Ovary (tissue), 9 donors: ENCODE data around the gene PAX6. TPM values are rescaled to one million over a fixed set of nuclear protein-coding genes. Genes with fewer than 3 reads are reported as not detected.

Experiments used
- DNase-seq, 5 donors: peaks; one replicate each; pipeline ENCODE4 v3.0.0-alpha.2; 2019 to 2020
- H3K27ac ChIP-seq, 2 donors: fragments of 200-600 bp; one replicate each; pipeline versions ENCODE4 v1.5.1 to v1.8.0; 2019 to 2022
- H3K27me3 ChIP-seq: fragments of 200-600 bp; one replicate; pipeline ENCODE4 v1.8.0; 2022
- H3K36me3 ChIP-seq: fragments of 200-600 bp; sonication (generic); one replicate; pipeline ENCODE4 v1.5.1; 2019
- H3K4me1 ChIP-seq: one replicate; pipeline ENCODE4 v1.8.1; 2013; ENCODE audit warnings: mild to moderate bottlenecking, moderate library complexity; ENCODE audit not compliant: insufficient read depth
- H3K4me3 ChIP-seq: fragments of 200-600 bp; sonication (generic); one replicate; pipeline ENCODE4 v1.5.1; 2017
- H3K9me3 ChIP-seq, 2 donors: fragments of 200-600 bp in 1 of 2; sonication (generic) in 1 of 2; one replicate each; pipeline versions ENCODE4 v1.5.1 to v1.8.1; 2013 to 2019; ENCODE audit warnings: mild to moderate bottlenecking in 1 of 2, moderate library complexity in 1 of 2
- CTCF ChIP-seq, 3 donors: fragments of 450-650 bp in 2 of 3; fragments of 200-600 bp in 1 of 3; IDR thresholded peaks; one replicate each; pipeline versions ENCODE4 v1.5.1 to v1.8.0; 2016 to 2022; ENCODE audit warnings: antibody characterized with exemption in 3 of 3, mild to moderate bottlenecking in 1 of 3
- EP300 ChIP-seq: sonication (generic); formaldehyde crosslinking; IDR thresholded peaks from one replicate; pipeline ENCODE4 v1.6.1; 2017; ENCODE audit warnings: antibody characterized with exemption
- POLR2A ChIP-seq: fragments of 450-650 bp; IDR thresholded peaks from one replicate; pipeline ENCODE4 v1.6.1; 2017; ENCODE audit warnings: antibody characterized with exemption, mild to moderate bottlenecking, moderate library complexity
- WGBS, 3 donors: extraction: QIAGEN DNeasy Blood & Tissue Kit in 1 of 3; methylation state at CpG; one replicate each; pipeline versions ENCODE4 v1.1.5 to v1.1.7; 2013 to 2017; 5-methylcytosine and 5-hydroxymethylcytosine counted together
- intact Hi-C, 4 donors: fragments of 100-400 bp; cut with DNase I; formaldehyde crosslinking; loops; one replicate each; pipeline versions ENCODE4 v1.11.0 to v1.15.1; 2022 to 2023
- polyA plus RNA-seq, 2 donors: library from polyadenylated mRNA; stranded (reverse); fragments of 200-250 nt in 1 of 2; fragments of 350-450 nt in 1 of 2; fragmentation: Illumina TruSeq in 1 of 2; extraction: RNeasy Lipid Tissue Mini Kit (QIAGEN cat#74804) in 1 of 2; gene quantifications; one replicate each; pipeline ENCODE4 v1.2.3, GENCODE V29; 2013 to 2014
- total RNA-seq, 7 donors: library from RNA; depleted of rRNA in 2 of 7; stranded (reverse); fragments of >200 nt in 2 of 7; fragmentation: NEBNext Ultra II Directional in 3 of 7; extraction: Animal tissue kit (Norgen Biotek cat#: 25700) in 3 of 7; gene quantifications; one replicate each; pipeline versions ENCODE4 v1.1.0 to v1.2.4, GENCODE V29; 2016 to 2023
- donor health status: DM: no; HTN: no; CAD: no; lungs with moderate emphysema.
- donor health status: DM: no; HTN: no; CAD: no.
- donor health status: Bipolar disorder and iron deficiency.
- donor health status: DM: yes; HTN: yes; CAD: no.
- donor health status: DM: no; HTN: no; CAD: no.
- donor health status: DM: yes; HTN: yes; CAD: no.

The PAX6 gene
- total and polyA plus RNA-seq, 9 donors: not detected

GRCh38 chr11:31815711-31816467 is 4.8 kb upstream of the PAX6 start:
- H3K4me3 ChIP-seq: no peak overlapping the region
- peaks cover 14% of the 10 kb centered on the region for H3K27me3 ChIP-seq
- intact Hi-C loops: no loop called here
- 2 to 7% (median 5%) methylated on average over 57 of the region's 57 CpGs for WGBS, 3 donors
- H3K36me3 ChIP-seq: no peaks in the 10 kb centered on the region
- no peaks in the 10 kb centered on the region for H3K9me3 ChIP-seq
- DNase-seq: no peak
- TF ChIP-seq EP300 (no peak), POLR2A (no peak), CTCF (IDR thresholded peaks at IDR 0.05) (no peak)
- H3K27ac ChIP-seq: no peak overlapping the region
- peaks cover 16% of the 10 kb centered on the region for H3K4me1 ChIP-seq

- TF ChIP-seq CTCF (IDR thresholded peaks at IDR 0.05): no peak
- no peak for TF ChIP-seq POLR2A
- TF ChIP-seq EP300: no peak
- Histone ChIP-seq H3K9me3 (no peaks in the 10 kb centered on the region), H3K36me3 (no peaks in the 10 kb centered on the region), H3K4me3 (no peak overlapping the region), H3K4me1 (peaks cover 18% of the 10 kb centered on the region), H3K27ac (no peak overlapping the region), H3K27me3 (peaks cover 14% of the 10 kb centered on the region)
- intact Hi-C loops: no loop called here
- WGBS, 3 donors: 3 to 7% (median 4%) methylated on average over 38 of the region's 38 CpGs
- no peak for DNase-seq
These were observed 3.2 kb upstream of the PAX6 start for GRCh38 chr11:31814176-31814868.

GRCh38 chr11:31813391-31814175 is 2.5 kb upstream of the PAX6 start:
- no peaks in the 10 kb centered on the region for H3K9me3 ChIP-seq
- peaks cover 18% of the 10 kb centered on the region for H3K4me1 ChIP-seq
- H3K36me3 ChIP-seq: no peaks in the 10 kb centered on the region
- WGBS, 3 donors: 3 to 6% (median 3%) methylated on average over 34 to 35 of the region's 35 CpGs
- intact Hi-C loops: no loop called here
- peak overlapping the region; percentile 35 for H3K4me3 ChIP-seq
- H3K27me3 ChIP-seq: peaks cover 14% of the 10 kb centered on the region
- no peak for DNase-seq
- H3K27ac ChIP-seq: no peak overlapping the region
- no peak for TF ChIP-seq EP300
- no peak for TF ChIP-seq POLR2A
- TF ChIP-seq CTCF (IDR thresholded peaks at IDR 0.05): no peak
